IMR-90 (cell line): Measurements from ENCODE around the gene CT47C1. TPM values are rescaled to one million over a fixed set of nuclear protein-coding genes. Genes with fewer than 3 reads are reported as not detected.
"Not testable (repeated sequence)": the region's sequence is repeated elsewhere in the genome, so short reads cannot be mapped to it uniquely, and the experiment has no call there.

Experiments
- ATAC-seq: fragments of 200-7000 bp; cut with Tn5 transposase; 2 replicates; pipeline ENCODE4 v1.9.1; 2020; ENCODE audit warnings: low read depth, mild to moderate bottlenecking, moderate library complexity
- BruUV-seq: library from RNA; stranded (reverse); fragments of 400-500 nt; replicated peaks from 2 replicates; lab custom pipeline; 2021; lab: Mats Ljungman, UMichigan
- CTCF ChIA-PET: fragments of 300-600 bp; formaldehyde crosslinking; extraction: SDS; loops from one replicate; lab custom pipeline; 2021; ENCODE audit warnings: antibody characterized with exemption; lab: Yijun Ruan, JAX
- POLR2A ChIA-PET: fragments of 300-600 bp; sonication (Branson Sonifier 250); formaldehyde crosslinking; loops from one replicate; lab custom pipeline; 2022; ENCODE audit warnings: antibody characterized with exemption; ENCODE audit not compliant: unreplicated experiment; lab: Charles Lee
- DNase-seq: peaks from one replicate; pipeline ENCODE4 v3.0.0; 2013
- H2AFZ ChIP-seq: replicated peaks from 2 replicates; pipeline ENCODE3; 2013; ENCODE audit warnings: low read length, mild to moderate bottlenecking; ENCODE audit not compliant: poor library complexity
- H2AK5ac ChIP-seq: 2 replicates; pipeline ENCODE4 v1.6.1; 2013; ENCODE audit warnings: low read depth, low read length, inconsistent platforms
- H2AK9ac ChIP-seq: replicated peaks from 2 replicates; pipeline ENCODE3; 2013; ENCODE audit warnings: mild to moderate bottlenecking, low read depth, low read length, moderate library complexity; ENCODE audit not compliant: poor library complexity
- H2BK120ac ChIP-seq: 2 replicates; pipeline ENCODE4 v1.6.1; 2013; ENCODE audit warnings: low read depth, low read length, inconsistent platforms
- H2BK15ac ChIP-seq: 3 replicates; pipeline ENCODE4 v1.6.1; 2013; ENCODE audit warnings: low read depth, low read length, inconsistent platforms
- H2BK20ac ChIP-seq: 2 replicates; pipeline ENCODE4 v1.6.1; 2013; ENCODE audit warnings: low read depth, mild to moderate bottlenecking, inconsistent platforms, low read length, moderate library complexity
- H2BK5ac ChIP-seq: 2 replicates; pipeline ENCODE4 v1.6.1; 2013; ENCODE audit warnings: mild to moderate bottlenecking, low read depth, low read length, inconsistent platforms; ENCODE audit not compliant: poor library complexity, severe bottlenecking
- H3K14ac ChIP-seq: replicated peaks from 2 replicates; pipeline ENCODE4 v1.6.1; 2013; ENCODE audit warnings: low read depth, low read length, inconsistent platforms
- H3K18ac ChIP-seq: 2 replicates; pipeline ENCODE4 v1.6.1; 2013; ENCODE audit warnings: low read depth, low read length, control low read depth
- H3K23ac ChIP-seq: 2 replicates; pipeline ENCODE4 v1.6.1; 2013; ENCODE audit warnings: low read depth, low read length, inconsistent platforms
- H3K27ac ChIP-seq: 2 replicates; pipeline ENCODE4 v1.5.1; 2013; ENCODE audit warnings: mild to moderate bottlenecking, control low read depth, low read length; ENCODE audit not compliant: insufficient read depth
- H3K27me3 ChIP-seq: 2 replicates; pipeline ENCODE4 v1.6.1; 2013; ENCODE audit warnings: low read length; ENCODE audit not compliant: control insufficient read depth, insufficient read depth
- H3K36me3 ChIP-seq: 2 replicates; pipeline ENCODE4 v1.6.1; 2013; ENCODE audit warnings: low read length, mixed read lengths; ENCODE audit not compliant: control insufficient read depth, insufficient read depth
- H3K4ac ChIP-seq: 2 replicates; pipeline ENCODE4 v1.6.1; 2013; ENCODE audit warnings: low read depth, low read length, inconsistent platforms
- H3K4me1 ChIP-seq: 2 replicates; pipeline ENCODE4 v1.6.1; 2013; ENCODE audit warnings: low read length, mixed read lengths; ENCODE audit not compliant: control insufficient read depth, insufficient read depth
- H3K4me2 ChIP-seq: 2 replicates; pipeline ENCODE4 v1.6.1; 2013; ENCODE audit warnings: low read depth, mild to moderate bottlenecking, control low read depth, low read length, moderate library complexity
- H3K4me3 ChIP-seq: 2 replicates; pipeline ENCODE4 v1.5.1; 2013; ENCODE audit warnings: low read depth, mild to moderate bottlenecking, control low read depth, low read length, moderate library complexity; ENCODE audit not compliant: insufficient read depth
- H3K56ac ChIP-seq: 2 replicates; pipeline ENCODE4 v1.6.1; 2013; ENCODE audit warnings: low read length, inconsistent platforms; ENCODE audit not compliant: insufficient read depth; ENCODE audit errors: extremely low read depth
- H3K79me1 ChIP-seq, 2 experiments: 2 replicates each; pipeline ENCODE4 v1.6.1; 2013; ENCODE audit warnings: low read length in 2 of 2, inconsistent platforms in 1 of 2, low read depth in 1 of 2
- H3K9ac ChIP-seq: 2 replicates; pipeline ENCODE4 v1.6.1; 2013; ENCODE audit warnings: low read depth, low read length, control low read depth
- H3K9me1 ChIP-seq: 2 replicates; pipeline ENCODE4 v1.6.1; 2013; ENCODE audit warnings: low read length, inconsistent platforms; ENCODE audit not compliant: insufficient read depth
- H3K9me3 ChIP-seq: 2 replicates; pipeline ENCODE4 v1.6.1; 2013; ENCODE audit warnings: low read length; ENCODE audit not compliant: control insufficient read depth, insufficient read depth
- H4K20me1 ChIP-seq: 2 replicates; pipeline ENCODE4 v1.6.1; 2013; ENCODE audit warnings: low read length, inconsistent platforms; ENCODE audit not compliant: insufficient read depth
- H4K5ac ChIP-seq: 2 replicates; pipeline ENCODE4 v1.6.1; 2013; ENCODE audit warnings: mild to moderate bottlenecking, low read depth, low read length, control low read depth
- H4K8ac ChIP-seq, 2 experiments: 2 replicates each; pipeline ENCODE4 v1.6.1; 2013; ENCODE audit warnings: low read depth in 2 of 2, low read length in 2 of 2, control low read depth in 1 of 2, inconsistent platforms in 1 of 2
- H4K91ac ChIP-seq: 2 replicates; pipeline ENCODE4 v1.6.1; 2013; ENCODE audit warnings: low read depth, low read length, inconsistent platforms; ENCODE audit not compliant: insufficient read depth
- WGBS, 2 experiments: methylation state at CpG; one replicate each; pipeline versions ENCODE4 v1.1.5 to v1.1.7; 2013; ENCODE audit warnings: missing lambda C conversion rate in 2 of 2; ENCODE audit not compliant: insufficient read length in 1 of 2; ENCODE audit errors: extremely low coverage in 2 of 2; 5-methylcytosine and 5-hydroxymethylcytosine counted together
- dilution Hi-C: fragments of 300-500 bp; cut with HindIII; formaldehyde crosslinking; loops from one replicate; pipeline ENCODE4 v1.14.3; 2018; ENCODE audit warnings: low sequenced_read_pairs; ENCODE audit not compliant: unreplicated experiment
- in situ Hi-C: fragments of 300-500 bp; cut with MboI; formaldehyde crosslinking; loops from 3 replicates; pipeline ENCODE4 v1.14.3; 2019; ENCODE audit warnings: low sequenced_read_pairs, inconsistent platforms, mixed read lengths
- intact Hi-C: fragments of 100-400 bp; cut with micrococcal nuclease; formaldehyde crosslinking; loops from 2 replicates; pipeline ENCODE4 v1.10.0; 2022
- polyA plus RNA-seq, 3 experiments: library from polyadenylated mRNA; depleted of rRNA; stranded (reverse); fragments of >200 nt; gene quantifications; 2 replicates each; pipeline ENCODE4 v1.2.3, GENCODE V29; 2012; ENCODE audit warnings: low replicate concordance in 1 of 3
- total RNA-seq: library from RNA; depleted of rRNA; stranded (reverse); fragments of >200 nt; gene quantifications from 2 replicates; pipeline ENCODE4 v1.2.3, GENCODE V29; 2012

The CT47C1 gene
- total and polyA plus RNA-seq, 2 of the 4 experiments (the other 2 are of a cell fraction), result not detected

- H3K23ac ChIP-seq, H3K56ac ChIP-seq, dilution Hi-C loops, H2AK5ac ChIP-seq, in situ Hi-C loops, BruUV-seq, H3K79me1 ChIP-seq, H3K9me3 ChIP-seq, H3K9ac ChIP-seq, H3K27me3 ChIP-seq, CTCF ChIA-PET, H2AK9ac ChIP-seq, H3K4me3 ChIP-seq, H3K36me3 ChIP-seq, intact Hi-C loops, DNase-seq, H2AFZ ChIP-seq, H2BK5ac ChIP-seq, H4K91ac ChIP-seq, H2BK15ac ChIP-seq, H3K14ac ChIP-seq, H3K18ac ChIP-seq, H2BK120ac ChIP-seq, H3K4me2 ChIP-seq, POLR2A ChIA-PET, H4K5ac ChIP-seq, H4K20me1 ChIP-seq, H4K8ac ChIP-seq, H3K9me1 ChIP-seq, H3K4ac ChIP-seq, H3K4me1 ChIP-seq, H3K27ac ChIP-seq, ATAC-seq, H2BK20ac ChIP-seq: not testable (repeated sequence)
- WGBS, 2 experiments, result 80% methylated on average over 2 of the region's 10 CpGs; no CpG with 5 or more reads in 1 of the 2 experiments
Measured at GRCh38 chrX:119029656-119030055, 43.1 kb upstream of the CT47C1 start.
